Erythroblast (primary cell): ENCODE data around the gene CHST12.

Experiments used
- GATA1 ChIP-seq: IDR thresholded peaks from 2 replicates; pipeline ENCODE4 v1.6.1; 2011; ENCODE audit warnings: low read depth, mild to moderate bottlenecking, control low read depth, low read length, moderate library complexity
- POLR2A ChIP-seq: IDR thresholded peaks from 2 replicates; pipeline ENCODE4 v1.6.1; 2011; ENCODE audit warnings: mild to moderate bottlenecking, low read length

DNA sequence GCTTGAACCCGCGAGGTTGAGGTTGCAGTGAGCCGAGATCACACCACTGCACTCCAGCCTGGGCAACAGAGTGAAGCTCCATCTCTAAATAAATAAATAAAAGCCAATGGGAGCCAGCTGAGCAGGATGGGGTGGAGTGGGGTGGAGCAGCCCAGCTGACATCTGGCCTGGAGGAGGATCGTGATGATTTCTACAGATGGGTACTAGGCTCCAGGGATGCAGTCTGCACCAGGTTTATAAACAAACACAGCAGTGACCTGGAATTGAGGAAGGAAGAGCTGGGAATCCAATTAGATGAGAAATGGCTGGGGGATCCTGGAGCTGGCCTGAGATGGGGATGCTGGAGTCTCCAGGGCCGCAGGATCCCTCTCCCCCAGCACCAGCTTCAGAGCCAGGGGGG, 80.1 kb downstream of the CHST12 start:
- no peak for TF ChIP-seq POLR2A
- no peak for TF ChIP-seq GATA1
